Activated CD8-positive, alpha-beta memory T cell treated with anti-CD3 and anti-CD28 coated beads for 36 hours (primary cell): Measurements from ENCODE around the gene MXI1. TPM values are rescaled to one million over a fixed set of nuclear protein-coding genes. Genes with fewer than 3 reads are reported as not detected.
"Not testable (repeated sequence)": the region's sequence is repeated elsewhere in the genome, so short reads cannot be mapped to it uniquely, and the experiment has no call there.

Experiments used
- CTCF ChIA-PET: fragments of 350-600 bp; sonication (Branson Sonifier 250); formaldehyde crosslinking; loops from one replicate; lab custom pipeline; 2021; ENCODE audit warnings: antibody characterized with exemption; lab: Charles Lee
- POLR2A ChIA-PET: fragments of 350-600 bp; sonication (Branson Sonifier 250); formaldehyde crosslinking; loops from one replicate; lab custom pipeline; 2021; ENCODE audit warnings: antibody characterized with exemption; lab: Charles Lee
- total RNA-seq, 2 experiments: library from RNA; stranded (reverse); gene quantifications; one replicate each; pipeline ENCODE4 v1.2.3, GENCODE V29; 2021

MXI1 gene
- total RNA-seq, 2 experiments from 2014 or later = 13.4 to 14.8 TPM

DNA sequence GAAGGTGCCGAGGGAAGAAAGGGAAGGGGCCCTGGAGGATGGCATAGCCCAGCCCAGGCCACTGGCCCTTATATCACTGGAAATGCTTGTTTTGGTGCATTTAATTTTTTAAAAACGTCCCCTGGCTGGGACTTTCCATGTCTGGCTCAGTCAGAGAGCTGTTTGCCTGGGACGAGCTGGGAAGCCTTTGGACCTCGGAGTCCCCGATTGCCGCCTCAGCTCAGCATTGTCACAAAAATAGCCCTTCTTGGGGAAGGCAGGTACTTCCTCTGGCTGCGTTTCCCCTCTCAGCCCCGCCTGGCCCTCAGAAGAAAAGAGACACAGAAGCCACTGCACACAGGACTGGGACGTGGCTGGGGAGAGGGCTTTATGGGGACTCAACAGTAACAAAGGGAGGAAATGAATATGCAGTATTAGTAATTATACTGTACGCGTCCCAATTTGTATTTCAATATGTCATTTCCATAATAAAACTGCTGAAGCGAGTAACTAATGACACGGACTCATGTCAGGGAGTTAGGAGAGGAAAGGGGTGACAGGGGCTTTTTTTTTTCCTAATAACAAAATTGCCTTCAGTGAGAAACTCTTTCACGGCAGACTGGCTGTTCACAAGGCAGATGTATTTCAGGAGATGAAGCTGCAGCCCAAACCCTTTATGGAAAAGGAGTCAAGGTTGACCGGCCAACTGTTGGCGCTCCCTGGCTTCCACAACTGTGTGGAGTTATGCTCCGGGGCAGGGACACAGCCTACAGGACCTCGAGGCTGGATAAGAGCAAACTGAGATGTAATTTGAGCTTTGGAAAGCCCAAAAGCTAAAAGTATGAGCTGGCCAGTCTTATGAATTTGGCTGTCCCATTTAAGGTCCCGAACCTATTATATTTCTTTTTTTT lies 31.0 kb upstream of the MXI1 start:
- ChIA-PET POLR2A (interaction anchor here (0.6 kb wide), 1 partner anchor 28 kb away, joined by 6 read pairs; no protein-coding TSS in a partner anchor), CTCF (interaction anchor here (0.6 to 1.3 kb wide), 2 partner anchors 9 to 32 kb away, joined by 3 read pairs; no protein-coding TSS in a partner anchor)

DNA sequence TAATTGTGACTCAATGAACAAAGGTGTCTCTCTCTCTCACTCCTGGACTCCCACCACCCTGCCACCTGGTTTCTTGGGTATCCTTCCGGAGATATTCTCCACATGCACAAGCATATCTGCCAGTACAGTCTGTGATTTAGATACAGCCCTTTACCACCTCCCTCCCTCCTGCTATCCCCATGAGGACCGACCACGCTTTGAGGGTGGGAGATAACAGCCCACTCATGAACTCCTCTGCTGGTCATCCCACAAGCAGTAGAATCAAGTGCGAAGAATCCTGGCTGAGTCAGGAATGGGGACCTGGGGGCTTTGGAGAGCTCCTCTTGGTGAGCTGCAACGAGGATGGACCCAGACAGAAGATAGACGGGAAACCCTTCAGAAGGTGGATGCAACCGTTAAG lies 28.2 kb upstream of the MXI1 start:
- ChIA-PET CTCF (interaction anchor here (0.6 to 1.4 kb wide), 2 partner anchors 43 to 89 kb away, joined by 3 read pairs; no protein-coding TSS in a partner anchor), POLR2A (no interaction called here)

DNA sequence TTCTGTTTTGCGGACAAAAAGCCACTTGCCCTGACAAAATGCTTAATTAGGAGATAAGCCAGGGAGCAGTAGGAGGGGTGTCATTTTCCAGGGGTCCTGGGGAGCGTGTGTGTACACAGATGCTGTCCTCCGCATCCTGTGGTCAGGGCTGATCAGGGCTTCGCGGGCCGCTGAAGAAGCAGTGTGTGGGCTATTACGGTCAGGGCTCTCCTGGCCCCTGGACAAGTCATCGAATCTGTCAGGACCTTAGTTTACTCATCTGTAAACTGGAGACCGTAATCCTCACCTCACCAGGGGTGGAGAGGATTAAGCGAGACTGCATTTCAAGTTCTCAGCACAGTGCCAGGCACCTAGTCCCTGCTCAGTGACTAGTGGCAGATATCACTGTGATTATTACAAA lies 26.0 kb upstream of the MXI1 start:
- POLR2A ChIA-PET = no interaction called here
- CTCF ChIA-PET = no interaction called here

DNA sequence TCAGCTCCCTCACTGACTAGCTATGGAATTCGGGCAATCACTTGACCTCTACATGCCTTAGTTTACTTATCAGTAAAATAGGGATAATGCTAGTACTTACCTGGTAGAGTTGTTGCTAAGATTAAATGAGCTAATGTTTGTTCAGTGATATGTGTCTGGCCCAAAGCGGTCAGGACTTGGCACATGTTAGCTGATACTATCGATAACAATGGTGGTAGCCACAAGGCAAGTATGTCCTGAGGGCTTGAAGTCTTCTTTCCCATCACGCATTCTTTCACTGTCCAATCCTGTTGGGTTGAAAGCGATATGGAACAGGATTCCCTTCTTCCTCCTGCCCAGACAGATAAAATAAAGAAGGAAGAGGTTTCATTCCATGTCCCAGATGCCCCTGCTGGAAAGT lies 25.5 kb upstream of the MXI1 start:
- CTCF ChIA-PET = no interaction called here
- POLR2A ChIA-PET = no interaction called here

DNA sequence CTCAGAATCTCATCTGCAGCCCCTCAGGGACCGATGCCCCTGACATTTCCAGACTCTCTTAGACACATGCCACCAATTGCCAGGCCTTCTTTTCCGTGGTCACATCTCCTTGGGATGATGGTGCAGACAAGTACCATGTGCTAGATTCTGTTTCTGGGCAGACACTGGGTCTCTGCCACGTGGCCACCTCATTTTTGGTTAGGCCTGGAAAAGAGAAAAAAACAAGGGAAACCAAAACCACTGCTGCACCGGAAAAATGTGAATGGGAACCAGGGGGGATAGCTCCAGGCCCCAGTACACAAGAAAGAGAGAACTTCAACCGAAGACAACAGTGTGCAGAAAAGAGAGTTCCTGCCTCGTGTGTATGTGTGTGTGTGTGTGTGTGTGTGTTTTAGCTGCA lies 23.0 kb upstream of the MXI1 start:
- CTCF ChIA-PET = no interaction called here
- POLR2A ChIA-PET = no interaction called here

DNA sequence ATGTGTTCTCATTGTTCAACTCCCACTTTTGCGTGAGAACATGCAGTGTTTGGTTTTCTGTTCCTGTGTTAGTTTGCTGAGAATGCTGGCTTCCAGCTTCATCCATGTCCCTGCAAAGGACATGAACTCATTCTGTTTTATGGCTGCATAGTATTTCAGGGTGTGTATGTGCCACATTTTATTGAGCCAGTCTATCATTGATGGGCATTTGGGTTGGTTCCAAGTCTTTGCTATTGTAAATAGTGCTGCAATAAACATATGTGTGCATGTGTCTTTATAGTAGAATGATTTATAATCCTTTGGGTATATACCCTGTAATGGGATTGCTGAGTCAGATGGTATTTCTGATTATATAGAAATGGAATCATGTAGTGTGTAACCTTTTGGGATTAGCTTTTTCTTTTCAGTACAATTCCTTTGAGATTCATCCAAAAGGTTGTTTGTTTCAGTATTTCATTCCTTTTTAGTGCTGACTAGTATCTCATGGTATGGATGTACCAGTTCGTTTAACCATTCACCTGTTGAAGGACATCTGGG lies 21.7 kb upstream of the MXI1 start:
- POLR2A ChIA-PET = not testable (repeated sequence)
- CTCF ChIA-PET = interaction anchor here (0.6 to 1.4 kb wide), 3 partner anchors 9 to 93 kb away, joined by 3 read pairs; no protein-coding TSS in a partner anchor

DNA sequence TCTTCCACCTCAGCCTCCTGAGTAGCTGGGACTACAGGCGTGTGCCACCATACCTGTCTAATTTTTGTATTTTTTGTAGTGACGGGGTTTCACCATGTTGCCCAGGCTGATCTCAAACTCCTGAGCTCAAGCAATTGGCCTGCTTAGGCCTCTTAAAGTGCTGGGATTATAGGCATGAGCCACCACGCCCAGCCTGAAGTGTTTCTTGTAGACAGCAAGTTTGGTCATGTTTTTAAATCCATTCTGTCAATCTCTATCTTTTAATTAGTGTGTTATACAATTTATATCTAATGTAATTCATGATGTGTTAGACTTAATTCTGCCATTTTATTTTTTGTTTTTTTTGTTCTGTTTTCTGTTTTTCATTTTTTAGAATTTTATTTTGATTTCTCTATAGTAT lies 17.2 kb upstream of the MXI1 start:
- CTCF ChIA-PET = interaction anchor here (1.4 kb wide), 1 partner anchor 89 kb away, joined by 3 read pairs; no protein-coding TSS in a partner anchor
- POLR2A ChIA-PET = no interaction called here

DNA sequence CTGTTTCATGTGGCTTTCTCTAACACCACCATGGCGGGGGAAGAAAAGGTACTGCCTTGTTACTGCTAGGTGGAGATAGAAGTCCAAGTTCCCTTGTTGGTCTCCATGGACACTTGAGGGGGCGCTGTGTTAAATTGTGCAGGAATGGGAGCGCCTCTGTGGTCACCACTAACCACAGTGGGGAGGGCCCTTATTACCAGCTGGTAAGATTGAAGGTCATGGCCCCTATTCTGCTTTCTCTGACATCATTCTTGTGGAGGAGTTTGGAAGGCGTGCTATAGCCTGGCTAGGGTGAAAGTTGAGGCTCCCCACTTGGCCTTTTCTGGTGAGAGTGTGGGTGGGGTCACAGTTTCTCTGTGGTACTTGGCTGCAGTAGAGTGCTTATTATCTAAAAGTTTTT lies 14.9 kb upstream of the MXI1 start:
- POLR2A ChIA-PET = no interaction called here
- CTCF ChIA-PET = interaction anchor here (1.7 kb wide), 1 partner anchor 15 kb away, joined by 5 read pairs; the partner anchor contains the start of gene MXI1

DNA sequence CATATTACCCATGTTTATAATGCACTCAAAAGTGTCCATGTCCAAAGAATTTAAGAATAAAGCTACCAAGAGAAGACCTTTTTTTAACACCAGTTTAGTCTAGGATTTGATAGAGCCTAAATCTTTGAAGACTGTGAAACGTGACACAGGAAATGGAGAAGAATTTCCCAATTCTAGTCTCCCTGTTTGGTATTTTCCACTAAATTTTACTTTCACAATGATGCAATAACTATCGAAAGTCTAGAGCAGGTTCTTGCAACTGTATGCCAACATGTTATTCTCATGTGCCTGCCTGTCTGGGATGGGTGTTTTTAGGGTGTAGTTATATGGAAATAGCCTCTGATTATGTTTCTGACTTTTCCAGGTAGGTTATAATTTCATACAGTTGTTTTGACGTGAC lies 6.9 kb upstream of the MXI1 start:
- ChIA-PET CTCF (no interaction called here), POLR2A (no interaction called here)

DNA sequence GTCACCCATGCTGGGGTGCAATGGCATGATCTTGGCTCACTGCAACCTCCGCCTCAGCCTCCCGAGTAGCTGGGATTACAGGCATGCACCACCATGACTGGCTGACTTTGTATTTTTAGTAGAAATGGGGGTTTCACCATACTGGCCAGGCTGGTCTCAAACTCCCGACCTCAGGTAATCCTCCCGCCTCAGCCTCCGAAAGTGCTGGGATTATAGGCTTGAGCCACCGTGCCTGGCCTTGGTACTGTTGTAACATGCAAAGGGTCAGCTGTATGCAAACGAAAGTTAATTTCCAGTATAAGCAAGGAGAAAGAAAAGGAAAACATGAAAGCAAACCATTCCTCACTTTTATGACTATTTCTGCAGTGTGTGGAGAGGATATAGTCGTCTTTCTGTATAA lies 6.4 kb upstream of the MXI1 start:
- CTCF ChIA-PET, POLR2A ChIA-PET: not testable (repeated sequence)

DNA sequence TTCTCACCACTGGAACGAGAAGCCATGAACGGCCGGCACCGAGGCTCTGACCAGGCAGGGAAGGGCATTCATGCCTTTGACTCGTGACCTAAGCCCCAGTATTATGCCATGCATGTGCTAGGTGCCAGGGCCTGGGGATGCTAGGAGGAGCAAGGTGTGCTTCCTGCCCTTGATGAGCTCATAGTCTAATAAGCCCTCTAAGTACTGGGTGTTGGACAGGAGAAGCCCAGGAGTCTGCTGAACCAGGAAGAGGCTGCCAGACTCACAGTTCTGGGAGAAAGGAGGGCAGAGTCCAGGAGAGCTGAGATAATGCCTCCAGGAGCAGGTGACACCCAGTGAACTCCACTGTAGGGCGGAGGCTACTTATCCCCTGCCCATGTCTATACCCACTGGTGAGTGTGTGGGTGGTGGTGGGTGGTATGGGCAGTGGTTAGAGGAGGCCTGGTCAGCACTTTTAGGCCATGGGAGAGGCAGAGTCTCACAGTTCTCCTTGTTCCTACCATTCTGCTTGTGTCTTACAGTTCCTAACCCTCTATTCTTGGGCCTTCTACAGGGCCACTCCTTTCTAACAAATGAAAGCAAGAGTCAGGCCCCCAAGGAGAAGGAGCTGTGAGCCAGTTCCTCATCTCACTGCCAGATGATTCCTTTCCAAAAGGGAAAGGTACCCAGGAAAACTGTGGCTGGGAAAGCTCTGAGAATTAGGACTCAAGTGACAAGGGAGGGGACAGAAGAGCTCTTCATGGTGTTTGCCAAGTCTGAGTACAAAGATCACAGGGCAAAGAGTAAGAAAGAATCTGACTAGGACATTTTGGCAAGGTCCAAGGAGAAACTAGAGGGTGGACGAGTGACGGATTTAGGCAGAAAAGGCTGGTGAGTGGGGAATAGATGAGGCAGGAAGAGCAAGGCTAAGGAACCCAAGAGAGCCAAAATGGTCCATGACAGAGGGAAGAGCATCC lies 3.6 kb upstream of the MXI1 start:
- ChIA-PET CTCF (no interaction called here), POLR2A (no interaction called here)

DNA sequence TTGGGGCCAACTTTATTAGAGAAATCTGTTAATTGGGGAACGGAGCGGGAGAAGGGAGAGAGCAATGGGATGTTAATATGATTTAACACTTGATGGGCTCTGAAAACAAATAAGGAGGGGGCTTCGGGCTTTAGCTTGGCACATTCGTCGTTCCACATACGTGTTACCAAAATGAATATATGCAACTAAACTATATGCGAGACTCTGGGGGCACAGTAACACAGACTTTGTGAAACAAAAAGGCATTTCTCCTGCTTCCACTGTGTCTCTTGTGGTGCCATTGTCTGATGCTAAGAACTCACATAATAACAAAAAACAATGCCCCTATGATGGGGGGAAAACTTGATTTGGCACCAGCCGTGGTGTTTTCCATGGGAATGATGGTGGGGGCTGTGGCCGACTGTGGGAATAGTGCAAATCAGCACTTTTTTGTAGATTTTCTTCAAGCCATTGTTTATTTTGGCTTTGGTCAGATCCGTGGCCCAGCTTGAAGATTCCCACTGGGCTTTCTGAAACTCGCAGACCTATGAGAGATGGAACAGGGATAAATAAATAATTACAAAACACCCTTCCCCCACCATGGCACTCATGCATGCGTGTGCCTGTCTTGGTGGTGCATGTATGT lies 2.2 kb upstream of the MXI1 start:
- ChIA-PET CTCF (interaction anchor here (0.7 to 5.6 kb wide), 6 partner anchors 17 to 67 kb away, joined by 4 to 42 read pairs (median 4); no protein-coding TSS in a partner anchor), POLR2A (no interaction called here)

DNA sequence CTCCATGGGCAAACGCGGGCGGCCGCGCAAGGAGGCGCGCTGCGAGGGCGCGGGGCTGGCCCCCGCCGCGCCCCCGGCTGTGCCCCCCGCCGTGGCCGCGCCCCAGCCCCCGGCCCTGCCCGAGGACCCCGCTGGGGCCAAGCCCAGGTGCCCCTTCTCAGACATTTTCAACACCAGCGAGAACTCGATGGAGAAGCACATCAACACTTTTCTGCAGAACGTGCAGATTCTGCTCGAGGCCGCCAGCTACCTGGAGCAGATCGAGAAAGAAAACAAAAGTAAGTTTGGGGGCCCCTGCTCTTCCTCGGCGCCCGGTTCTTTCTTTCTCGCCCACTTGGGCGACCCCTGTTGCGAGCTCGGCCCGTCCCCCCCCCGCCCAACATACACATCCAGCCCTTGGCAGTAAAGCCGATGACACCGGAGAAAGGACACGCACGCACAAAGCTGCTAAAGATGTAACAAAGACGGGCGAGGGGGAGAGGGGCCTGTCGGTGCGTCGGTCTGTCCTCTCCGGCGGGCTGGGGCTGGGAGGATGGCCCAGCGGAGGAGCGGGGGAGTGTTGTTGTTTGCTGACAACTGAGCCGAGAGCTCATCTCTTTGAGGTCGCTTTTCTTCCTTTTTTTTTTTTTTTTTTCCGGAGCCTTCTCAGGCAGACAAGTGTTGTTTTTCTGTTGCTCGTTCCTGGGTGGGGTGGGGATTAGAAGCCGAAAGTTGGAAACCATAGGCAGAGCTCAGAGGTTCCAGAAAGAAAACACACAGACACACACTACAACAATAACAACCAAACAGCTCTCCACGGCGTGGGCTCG lies 604 bp downstream of the MXI1 start:
- ChIA-PET POLR2A (interaction anchor here (0.6 to 5.3 kb wide), 9 partner anchors 14 to 660 kb away, joined by 3 to 57 read pairs (median 7); no protein-coding TSS in a partner anchor), CTCF (interaction anchor here (0.6 to 5.6 kb wide), 13 partner anchors 13 to 785 kb away, joined by 3 to 42 read pairs (median 4); partner anchors contain the start of gene SMC3)

DNA sequence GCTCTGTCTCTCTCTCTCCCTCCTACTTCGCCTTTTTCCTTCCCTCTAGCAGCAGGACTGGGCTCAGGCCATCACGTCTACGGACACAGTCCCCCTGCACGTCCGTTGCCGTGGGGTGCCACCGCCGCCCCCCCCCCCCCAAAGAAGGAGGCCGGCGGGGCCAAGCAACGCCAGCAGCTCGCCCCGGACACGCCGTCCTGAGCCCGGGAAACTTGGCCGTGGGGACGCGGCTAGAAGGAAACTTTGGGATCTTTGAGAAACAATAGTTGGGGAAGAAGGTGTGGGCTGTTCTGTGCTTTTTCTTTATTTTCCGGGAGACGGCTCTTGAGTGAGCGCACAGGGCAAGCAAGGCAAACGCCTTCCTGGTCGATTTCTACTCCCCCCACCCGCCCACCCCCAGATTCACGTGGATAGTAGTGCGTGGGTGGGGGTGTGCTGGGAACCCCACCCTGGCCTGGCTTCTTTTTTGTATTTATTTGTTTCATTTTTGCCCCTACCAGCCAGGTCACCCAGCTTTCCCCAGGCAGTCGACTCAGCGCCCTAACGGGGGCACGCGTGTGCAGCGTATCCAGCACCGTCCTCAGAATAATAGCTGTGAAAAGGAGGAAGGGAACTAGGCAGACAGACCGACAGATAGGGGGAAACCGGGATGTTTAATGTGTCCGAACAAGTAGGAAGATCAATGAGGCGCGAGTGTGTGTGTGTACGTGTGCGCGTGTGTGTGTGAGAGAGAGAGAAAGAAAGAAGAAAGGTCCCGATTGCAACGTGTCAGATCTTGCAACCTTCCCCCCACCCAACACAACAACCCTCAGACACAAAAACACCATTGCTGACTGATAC lies 1.4 kb downstream of the MXI1 start:
- POLR2A ChIA-PET = interaction anchor here (0.6 to 5.3 kb wide), 8 partner anchors 13 to 659 kb away, joined by 3 to 57 read pairs (median 8); partner anchors contain the start of gene DUSP5
- CTCF ChIA-PET = interaction anchor here (0.6 to 5.6 kb wide), 10 partner anchors 12 to 358 kb away, joined by 3 to 42 read pairs (median 4); partner anchors contain the start of gene SMC3

DNA sequence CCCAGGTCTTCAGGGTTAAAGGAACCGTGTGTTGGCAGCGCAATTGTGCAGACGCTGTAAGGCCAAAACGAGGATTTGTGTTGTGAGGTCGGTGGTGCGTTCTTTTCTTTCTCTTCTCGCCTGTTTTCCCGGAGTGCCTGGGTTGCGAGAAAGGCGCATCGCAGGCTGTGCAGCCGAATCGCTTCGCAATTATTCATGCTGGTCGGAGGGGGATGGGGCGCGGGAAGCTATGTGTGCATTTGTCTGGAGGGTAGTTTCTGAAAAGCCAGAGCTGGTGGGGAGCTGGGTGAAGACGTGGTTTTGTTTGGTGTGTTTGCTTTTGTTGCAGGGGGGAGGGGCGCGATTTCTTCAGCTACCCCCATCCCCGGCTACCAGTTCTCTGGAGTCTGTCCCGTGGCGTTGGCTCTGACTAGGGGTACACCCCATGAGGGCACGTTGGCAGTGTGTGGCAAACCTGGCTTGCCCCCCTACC lies 2.1 kb downstream of the MXI1 start:
- ChIA-PET CTCF (interaction anchor here (1.2 to 5.6 kb wide), 5 partner anchors 11 to 70 kb away, joined by 4 to 42 read pairs (median 19); no protein-coding TSS in a partner anchor), POLR2A (interaction anchor here (0.8 to 5.3 kb wide), 3 partner anchors 12 to 709 kb away, joined by 3 to 57 read pairs (median 4); partner anchors contain the start of genes BBIP1 and DUSP5)
